Osteocyte (in vitro differentiated cells): ENCODE measurements around the gene WDR86. TPM values are rescaled to one million over a fixed set of nuclear protein-coding genes. Genes with fewer than 3 reads are reported as not detected.

Experiments
- DNase-seq: peaks from one replicate; pipeline ENCODE4 v3.0.0; 2021; ENCODE audit warnings: mixed read lengths; ENCODE audit not compliant: unreplicated experiment; ENCODE audit errors: extremely low spot score
- H3K27ac Mint-ChIP-seq: one replicate; pipeline ENCODE4 v1.8.0; 2021; ENCODE audit warnings: mild to moderate bottlenecking, mixed read lengths; ENCODE audit not compliant: unreplicated experiment
- H3K27me3 Mint-ChIP-seq: one replicate; pipeline ENCODE4 v1.8.0; 2021; ENCODE audit warnings: mixed read lengths; ENCODE audit not compliant: unreplicated experiment
- H3K36me3 Mint-ChIP-seq: one replicate; pipeline ENCODE4 v1.8.0; 2021; ENCODE audit warnings: mixed read lengths; ENCODE audit not compliant: unreplicated experiment
- H3K4me1 Mint-ChIP-seq: one replicate; pipeline ENCODE4 v1.8.0; 2021; ENCODE audit warnings: mixed read lengths; ENCODE audit not compliant: unreplicated experiment
- H3K4me3 Mint-ChIP-seq: one replicate; pipeline ENCODE4 v1.8.0; 2021; ENCODE audit warnings: mild to moderate bottlenecking, moderate library complexity, mixed read lengths; ENCODE audit not compliant: unreplicated experiment
- H3K9me3 Mint-ChIP-seq: one replicate; pipeline ENCODE4 v1.8.0; 2021; ENCODE audit warnings: mixed read lengths; ENCODE audit not compliant: unreplicated experiment
- CTCF ChIP-seq: fragments of 200-600 bp; sonication (generic); IDR thresholded peaks from 2 replicates; pipeline ENCODE4 v1.5.0; 2021; ENCODE audit warnings: antibody characterized with exemption, mild to moderate bottlenecking, moderate library complexity
- total RNA-seq: library from RNA; stranded (reverse); gene quantifications from 2 replicates; pipeline ENCODE4 v1.2.1, GENCODE V29; 2021

Gene WDR86
- total RNA-seq, 1 donor from 2014 or later: not detected

DNA sequence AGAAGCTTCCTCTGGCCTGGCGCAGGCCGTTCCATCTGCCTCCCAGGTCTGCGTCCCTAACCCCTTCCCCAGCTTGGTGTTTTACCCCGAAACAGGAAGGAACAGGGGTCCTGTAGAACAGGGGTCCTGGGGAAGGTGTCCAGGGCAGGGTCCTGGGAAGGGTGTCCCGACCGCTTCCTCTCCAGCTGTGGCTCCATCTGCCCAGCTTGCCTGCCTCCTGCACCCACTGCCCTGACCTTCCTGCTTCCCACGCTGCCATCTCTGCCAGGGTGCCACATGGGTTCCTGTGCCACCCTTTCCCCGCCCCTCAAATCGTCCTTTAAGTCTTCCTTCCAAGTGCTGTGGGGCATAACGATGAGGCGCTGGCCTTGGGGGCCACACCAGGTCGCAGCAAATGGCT is 32.4 kb downstream of the WDR86 start:
- Mint-ChIP-seq H3K9me3 (no peaks in the 10 kb centered on the region), H3K36me3 (peaks cover 33% of the 10 kb centered on the region), H3K4me3 (no peak overlapping the region), H3K27me3 (peaks cover 4% of the 10 kb centered on the region), H3K4me1 (peaks cover 9% of the 10 kb centered on the region), H3K27ac (no peak overlapping the region)
- no peak for DNase-seq
- TF ChIP-seq CTCF: no peak

DNA sequence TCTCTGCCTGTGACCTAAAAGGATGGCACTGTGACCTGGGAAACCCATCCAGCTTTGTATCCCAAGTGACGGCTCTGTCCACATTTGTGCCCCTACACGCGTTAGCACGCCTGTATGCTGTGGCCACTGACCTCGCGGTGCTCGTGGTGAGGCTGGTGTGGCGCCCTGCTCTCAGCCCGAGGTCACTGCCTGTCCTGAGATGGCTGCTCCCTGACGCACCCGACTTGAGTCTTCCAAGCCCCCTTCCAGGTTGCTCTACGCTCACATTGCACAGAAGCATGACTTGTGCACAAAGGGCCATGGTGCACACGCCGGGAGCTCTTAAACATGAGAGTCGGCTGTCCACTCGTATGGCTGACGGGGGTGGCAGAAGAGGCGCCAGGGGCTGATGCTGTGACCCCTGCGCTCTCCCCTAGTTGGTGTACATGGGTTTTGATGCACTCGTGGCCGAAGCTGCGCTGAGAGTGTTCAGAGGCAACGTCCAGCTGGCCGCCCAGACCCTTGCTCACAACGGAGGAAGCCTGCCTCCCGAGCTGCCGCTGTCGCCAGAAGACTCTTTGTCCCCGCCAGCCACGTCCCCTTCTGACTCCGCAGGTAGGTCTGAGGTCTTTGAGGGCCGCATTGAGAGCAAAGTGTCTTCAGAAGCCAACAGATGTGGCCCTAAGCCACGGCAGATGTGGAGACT is 33.5 kb downstream of the WDR86 start:
- H3K27me3 Mint-ChIP-seq: no peaks in the 10 kb centered on the region
- H3K4me3 Mint-ChIP-seq: no peak overlapping the region
- no peaks in the 10 kb centered on the region for H3K9me3 Mint-ChIP-seq
- TF ChIP-seq CTCF: no peak
- H3K4me1 Mint-ChIP-seq: peaks cover 12% of the 10 kb centered on the region
- H3K27ac Mint-ChIP-seq: no peak overlapping the region
- peaks cover 36% of the 10 kb centered on the region for H3K36me3 Mint-ChIP-seq
- no peak for DNase-seq

GRCh38 chr7:151375530-151376217 is 34.2 kb downstream of the WDR86 start:
- Mint-ChIP-seq H3K36me3 (peaks cover 40% of the 10 kb centered on the region), H3K27ac (no peak overlapping the region), H3K27me3 (no peaks in the 10 kb centered on the region), H3K4me3 (no peak overlapping the region), H3K4me1 (peaks cover 12% of the 10 kb centered on the region), H3K9me3 (no peaks in the 10 kb centered on the region)
- DNase-seq: no peak
- TF ChIP-seq CTCF: no peak

GRCh38 chr7:151374726-151375125 is 35.1 kb downstream of the WDR86 start:
- no peak for DNase-seq
- Mint-ChIP-seq H3K9me3 (no peaks in the 10 kb centered on the region), H3K27ac (no peak overlapping the region), H3K36me3 (peaks cover 43% of the 10 kb centered on the region), H3K4me1 (peaks cover 12% of the 10 kb centered on the region), H3K4me3 (no peak overlapping the region), H3K27me3 (no peaks in the 10 kb centered on the region)
- no peak for TF ChIP-seq CTCF

- Mint-ChIP-seq H3K27ac (no peak overlapping the region), H3K4me3 (no peak overlapping the region), H3K27me3 (no peaks in the 10 kb centered on the region), H3K9me3 (no peaks in the 10 kb centered on the region), H3K4me1 (peaks cover 12% of the 10 kb centered on the region), H3K36me3 (peaks cover 47% of the 10 kb centered on the region)
- DNase-seq: no peak
- no peak for TF ChIP-seq CTCF
Measured at GRCh38 chr7:151374139-151374538, 35.7 kb downstream of the WDR86 start.
